Measurements from ENCODE around the gene GGT5. TPM values are rescaled to one million over a fixed set of nuclear protein-coding genes. Genes with fewer than 3 reads are reported as not detected.
"Not testable (repeated sequence)": the region's sequence is repeated elsewhere in the genome, so short reads cannot be mapped to it uniquely, and the experiment has no call there.

GGT5 gene
- total and polyA plus RNA-seq, 2 experiments from 2014 or later = 0.21 to 3.6 TPM

DNA sequence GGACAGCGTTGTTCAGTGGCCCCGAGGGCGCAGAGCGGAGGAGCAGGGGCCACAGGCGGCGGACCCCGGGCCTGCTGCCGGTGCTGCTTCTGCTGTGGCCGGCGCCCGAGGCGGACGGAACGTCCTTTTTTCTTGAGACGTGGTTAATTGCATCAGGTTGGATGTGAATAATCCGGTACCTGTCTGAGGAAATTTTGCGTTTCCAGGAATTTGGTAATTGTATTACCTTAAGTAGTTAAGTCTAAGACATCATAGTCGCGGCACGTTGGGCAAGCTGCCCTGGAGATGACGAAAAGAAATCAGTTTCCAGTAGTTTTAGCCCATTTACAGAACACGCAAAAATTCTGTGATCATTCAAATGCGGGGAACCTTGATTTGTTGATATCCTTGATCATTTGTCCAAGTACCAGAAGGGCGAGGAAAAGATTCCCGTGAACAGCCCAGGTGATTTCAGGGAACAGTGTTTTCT, 26.5 kb upstream of the GGT5 start:
- Histone ChIP-seq H3K9me3 (ENCODE audit: low read depth) (no peaks in the 10 kb centered on the region), H3K27me3 (no peaks in the 10 kb centered on the region), H3K36me3 (no peaks in the 10 kb centered on the region), H3K4me1 (ENCODE audit: low read depth) (peaks cover 28% of the 10 kb centered on the region), H3K4me3 (peak overlapping the region; percentile 48), H3K27ac (peak overlapping the region; percentile 91)
- TF ChIP-seq, protein P1, sequence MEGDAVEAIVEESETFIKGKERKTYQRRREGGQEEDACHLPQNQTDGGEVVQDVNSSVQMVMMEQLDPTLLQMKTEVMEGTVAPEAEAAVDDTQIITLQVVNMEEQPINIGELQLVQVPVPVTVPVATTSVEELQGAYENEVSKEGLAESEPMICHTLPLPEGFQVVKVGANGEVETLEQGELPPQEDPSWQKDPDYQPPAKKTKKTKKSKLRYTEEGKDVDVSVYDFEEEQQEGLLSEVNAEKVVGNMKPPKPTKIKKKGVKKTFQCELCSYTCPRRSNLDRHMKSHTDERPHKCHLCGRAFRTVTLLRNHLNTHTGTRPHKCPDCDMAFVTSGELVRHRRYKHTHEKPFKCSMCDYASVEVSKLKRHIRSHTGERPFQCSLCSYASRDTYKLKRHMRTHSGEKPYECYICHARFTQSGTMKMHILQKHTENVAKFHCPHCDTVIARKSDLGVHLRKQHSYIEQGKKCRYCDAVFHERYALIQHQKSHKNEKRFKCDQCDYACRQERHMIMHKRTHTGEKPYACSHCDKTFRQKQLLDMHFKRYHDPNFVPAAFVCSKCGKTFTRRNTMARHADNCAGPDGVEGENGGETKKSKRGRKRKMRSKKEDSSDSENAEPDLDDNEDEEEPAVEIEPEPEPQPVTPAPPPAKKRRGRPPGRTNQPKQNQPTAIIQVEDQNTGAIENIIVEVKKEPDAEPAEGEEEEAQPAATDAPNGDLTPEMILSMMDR (IDR thresholded peaks at IDR 0.05; ENCODE audit: low read depth, low read length) = no peak
- DNase-seq (ENCODE audit: low read depth in 1 of 2, low spot score in 1 of 2) = peak in 1 of 2 donors; percentile 27

DNA sequence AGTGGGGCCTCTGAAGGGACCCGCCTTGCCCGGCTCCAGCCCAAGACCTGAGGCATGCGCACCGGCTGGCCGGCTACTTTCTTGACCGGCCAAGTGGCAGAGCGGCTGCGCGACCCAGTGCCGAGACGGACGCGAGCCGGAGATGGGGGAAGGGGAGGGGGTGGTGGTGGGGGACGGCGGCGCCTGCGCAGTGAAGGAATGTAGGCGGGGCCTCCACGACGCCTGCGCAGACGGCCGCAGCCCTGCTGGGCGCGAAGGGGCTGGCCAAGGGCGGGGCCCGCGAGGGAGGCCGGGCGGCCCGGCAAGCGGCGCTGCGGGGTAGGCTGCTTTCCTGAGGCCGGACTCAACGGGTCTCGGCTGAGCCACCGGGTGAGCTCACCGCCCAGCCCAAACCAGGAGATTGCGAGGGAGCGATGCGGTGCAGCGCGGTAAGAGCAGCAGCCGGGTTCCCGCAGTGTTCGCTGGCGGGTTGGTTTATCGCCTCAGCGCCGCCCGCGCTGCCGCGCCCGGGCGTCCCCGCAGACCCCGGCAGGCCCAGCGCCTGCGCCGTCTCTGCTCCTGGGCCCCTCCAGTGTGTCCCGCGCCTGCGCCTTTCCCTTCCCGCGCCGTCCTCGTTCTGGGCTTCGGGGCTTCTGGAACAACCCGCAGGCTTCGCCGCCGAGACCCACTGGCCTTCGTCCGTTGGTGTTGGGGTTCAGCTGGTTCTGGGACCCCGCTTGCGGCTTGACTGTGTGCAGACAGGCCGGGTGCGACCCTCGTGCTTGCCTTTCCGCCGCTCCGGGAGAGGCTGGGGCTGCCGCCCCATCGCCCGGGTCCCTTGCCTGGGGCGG, 25.9 kb upstream of the GGT5 start, which contains the start of gene SPECC1L:
TSS of gene SPECC1L (plus strand) at position 276 of the 830 bp plus-strand sequence. CDS start 31,401 bp downstream, outside the sequence.
- Histone ChIP-seq H3K27ac (peak within 1 kb of the TSS; percentile 91), H3K27me3 (no peaks in the 10 kb centered on the region), H3K9me3 (ENCODE audit: low read depth) (no peaks in the 10 kb centered on the region), H3K4me1 (ENCODE audit: low read depth) (peaks cover 28% of the 10 kb centered on the region), H3K36me3 (no peaks in the 10 kb centered on the region), H3K4me3 (peak within 1 kb of the TSS; percentile 48)
- peak; percentile 94 to 97 for DNase-seq (ENCODE audit: low read depth in 1 of 2, low spot score in 1 of 2)
- TF ChIP-seq, protein P1 (IDR thresholded peaks at IDR 0.05; ENCODE audit: low read depth, low read length) = peak; percentile 24

DNA sequence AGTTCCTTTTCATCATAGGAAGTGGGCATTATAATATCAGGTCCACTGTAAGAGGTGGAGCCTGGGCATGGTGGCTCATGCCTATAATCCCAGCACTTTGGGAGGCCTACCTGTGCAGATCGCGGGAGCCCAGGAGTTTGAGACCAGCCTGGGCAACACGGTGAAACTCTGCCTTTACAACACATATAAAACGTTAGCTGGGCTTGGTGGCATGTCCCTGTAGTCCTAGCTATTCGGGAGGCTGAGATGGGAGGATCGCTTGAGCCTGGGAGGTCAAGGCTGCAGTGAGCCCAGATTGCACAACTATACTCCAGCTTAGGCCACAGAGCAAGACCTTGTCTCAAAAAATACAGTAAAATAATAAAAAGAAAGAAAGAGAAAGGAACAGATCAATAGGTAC, 21.6 kb upstream of the GGT5 start:
- not testable (repeated sequence) for H3K4me1 ChIP-seq (ENCODE audit: low read depth); H3K36me3 ChIP-seq; H3K9me3 ChIP-seq (ENCODE audit: low read depth); H3K4me3 ChIP-seq; H3K27me3 ChIP-seq; DNase-seq (ENCODE audit: low read depth in 1 of 2, low spot score in 1 of 2); H3K27ac ChIP-seq

DNA sequence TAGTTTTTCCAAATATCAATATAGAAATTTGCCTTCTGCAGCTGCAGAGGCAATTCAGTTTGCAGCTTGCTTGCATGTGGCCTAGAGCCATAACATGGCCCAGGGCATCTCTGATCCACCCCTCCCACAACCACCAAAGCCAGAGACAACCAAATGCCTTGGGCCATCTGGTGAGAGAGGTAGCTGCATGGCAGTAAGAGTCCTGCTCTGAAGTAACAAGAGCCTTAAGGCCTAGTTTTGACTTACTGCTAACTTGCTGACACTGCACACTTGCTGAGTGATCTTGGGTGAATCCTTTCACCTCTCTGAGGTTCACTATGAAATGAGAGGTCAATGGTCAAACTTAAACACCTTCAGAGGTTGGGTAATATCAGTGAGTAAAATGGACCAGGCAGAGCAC, 20.9 kb upstream of the GGT5 start:
- no peak for DNase-seq (ENCODE audit: low read depth in 1 of 2, low spot score in 1 of 2)
- no peaks in the 10 kb centered on the region for H3K27me3 ChIP-seq
- TF ChIP-seq, protein P1 (IDR thresholded peaks at IDR 0.05; ENCODE audit: low read depth, low read length) = no peak
- no peaks in the 10 kb centered on the region for H3K36me3 ChIP-seq
- no peaks in the 10 kb centered on the region for H3K9me3 ChIP-seq (ENCODE audit: low read depth)
- peak overlapping the region; percentile 68 for H3K27ac ChIP-seq
- H3K4me3 ChIP-seq = no peak overlapping the region
- peaks cover 7% of the 10 kb centered on the region for H3K4me1 ChIP-seq (ENCODE audit: low read depth)

DNA sequence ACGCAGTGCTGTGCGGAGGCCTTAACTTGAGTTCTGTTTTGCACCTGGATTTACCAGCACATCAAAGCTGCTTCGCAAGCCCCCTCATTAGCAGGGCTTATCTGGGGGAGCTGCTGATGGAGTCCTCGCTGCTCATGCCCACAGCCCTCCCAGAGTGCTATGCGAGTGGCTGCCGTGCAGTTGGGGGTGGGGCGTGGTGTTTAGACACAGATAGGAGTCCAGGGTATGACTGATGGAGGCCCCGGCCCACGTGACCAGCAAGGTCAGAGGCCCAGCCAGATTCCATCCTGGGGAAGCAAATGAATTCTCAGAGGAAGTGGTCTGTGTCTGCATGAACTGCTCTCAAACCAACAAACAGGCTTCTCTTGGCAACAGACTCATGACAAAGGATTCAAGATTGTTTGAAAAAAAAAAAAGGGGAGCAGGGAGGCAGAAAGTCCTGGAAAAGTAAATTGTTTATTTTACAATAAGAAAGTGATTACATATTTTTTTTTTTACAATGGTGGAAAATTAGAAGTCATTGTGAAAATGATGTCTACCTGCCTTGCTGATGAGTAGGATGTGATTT, 19.5 kb upstream of the GGT5 start:
- not testable (repeated sequence) for H3K4me1 ChIP-seq (ENCODE audit: low read depth); H3K36me3 ChIP-seq
- DNase-seq (ENCODE audit: low read depth in 1 of 2, low spot score in 1 of 2) = peak in 1 of 2 donors; percentile 55

DNA sequence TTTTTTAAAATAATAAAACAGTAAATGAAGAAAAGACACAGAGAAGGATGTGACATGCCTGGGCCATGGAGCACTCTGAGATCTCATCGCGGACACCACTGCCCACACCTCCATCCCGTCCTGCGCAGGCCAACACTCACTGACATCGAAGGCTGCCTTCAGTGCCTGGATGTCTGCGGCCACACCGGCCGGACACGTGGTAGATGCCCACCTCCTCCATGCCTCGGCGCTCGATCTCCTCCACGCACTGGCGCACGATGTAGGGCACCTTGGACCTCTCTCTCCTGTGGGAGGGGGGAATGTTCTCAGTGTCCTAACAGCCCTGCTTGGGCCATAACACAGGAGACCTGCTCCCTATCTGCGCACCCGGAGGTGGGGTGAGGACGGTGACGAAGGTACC, 18.6 kb upstream of the GGT5 start:
- DNase-seq (ENCODE audit: low read depth in 1 of 2, low spot score in 1 of 2); H3K4me3 ChIP-seq; H3K4me1 ChIP-seq (ENCODE audit: low read depth); H3K9me3 ChIP-seq (ENCODE audit: low read depth); H3K27me3 ChIP-seq; H3K36me3 ChIP-seq: not testable (repeated sequence)
- peak overlapping the region; percentile 85 for H3K27ac ChIP-seq

More for the DNA sequence above, 19.5 kb upstream of the GGT5 start:
- H3K4me3 ChIP-seq; H3K27me3 ChIP-seq; H3K9me3 ChIP-seq (ENCODE audit: low read depth): not testable (repeated sequence)
- H3K27ac ChIP-seq = peak overlapping the region; percentile 85

DNA sequence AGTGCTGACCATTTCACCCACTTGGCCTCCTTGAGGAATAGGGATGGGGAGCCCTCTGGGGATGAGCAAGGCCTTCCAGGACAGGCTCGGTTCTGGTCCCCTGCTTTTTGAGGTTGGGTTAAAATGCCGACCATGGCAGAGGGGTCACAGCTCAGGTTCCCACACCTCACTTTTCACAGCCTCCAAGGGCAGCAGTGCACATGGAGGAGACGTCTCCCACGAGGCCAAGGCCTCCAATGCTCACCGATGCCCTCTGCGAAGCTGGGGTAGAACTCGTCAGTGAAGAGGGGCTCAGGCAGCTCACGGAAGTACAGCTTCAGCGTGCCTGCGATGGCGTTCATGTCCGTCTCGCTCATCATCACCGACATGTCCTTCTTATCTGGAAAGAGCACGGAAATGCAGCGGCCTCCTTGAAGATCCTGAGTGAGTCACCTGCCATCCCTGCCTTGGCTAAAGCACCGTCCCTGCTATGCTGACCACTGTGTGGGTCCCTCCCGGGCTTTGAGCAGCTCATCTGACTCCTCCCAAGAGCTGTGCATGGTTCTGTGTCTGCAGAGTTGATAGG, 17.4 kb upstream of the GGT5 start:
- H3K9me3 ChIP-seq (ENCODE audit: low read depth); DNase-seq (ENCODE audit: low read depth in 1 of 2, low spot score in 1 of 2); H3K27ac ChIP-seq; H3K4me1 ChIP-seq (ENCODE audit: low read depth); H3K27me3 ChIP-seq; H3K4me3 ChIP-seq; H3K36me3 ChIP-seq: not testable (repeated sequence)

Data from cardiac muscle cell (in vitro differentiated cells and primary cell).